SU-DHL-6 (cell line): ENCODE measurements around the gene STK39.

Experiments used
- CTCF ChIP-seq: fragments of 200-600 bp; sonication (generic); IDR thresholded peaks from one replicate; pipeline ENCODE4 v1.5.1; 2017; ENCODE audit warnings: antibody characterized with exemption, mild to moderate bottlenecking, low read length, moderate library complexity; ENCODE audit not compliant: insufficient read depth, poor library complexity, severe bottlenecking
- EZH2phosphoT487 ChIP-seq: fragments of 200-600 bp; sonication (generic), shearing (Covaris generic); conservative IDR thresholded peaks from 2 replicates; pipeline ENCODE4 v1.6.1; 2018; ENCODE audit warnings: mild to moderate bottlenecking, antibody characterized with exemption, low read length, moderate library complexity, mixed read lengths

- TF ChIP-seq CTCF, result no peak
- TF ChIP-seq EZH2phosphoT487, result no peak
Measured at GRCh38 chr2:168157070-168157469, 90.3 kb downstream of the STK39 start.
